ENCODE data around the gene ROGDI. TPM values are rescaled to one million over a fixed set of nuclear protein-coding genes. Genes with fewer than 3 reads are reported as not detected.

Gene ROGDI
- total RNA-seq, 4 donors from 2014 or later, result 16.4 to 35.8 (median 31.6) TPM

DNA sequence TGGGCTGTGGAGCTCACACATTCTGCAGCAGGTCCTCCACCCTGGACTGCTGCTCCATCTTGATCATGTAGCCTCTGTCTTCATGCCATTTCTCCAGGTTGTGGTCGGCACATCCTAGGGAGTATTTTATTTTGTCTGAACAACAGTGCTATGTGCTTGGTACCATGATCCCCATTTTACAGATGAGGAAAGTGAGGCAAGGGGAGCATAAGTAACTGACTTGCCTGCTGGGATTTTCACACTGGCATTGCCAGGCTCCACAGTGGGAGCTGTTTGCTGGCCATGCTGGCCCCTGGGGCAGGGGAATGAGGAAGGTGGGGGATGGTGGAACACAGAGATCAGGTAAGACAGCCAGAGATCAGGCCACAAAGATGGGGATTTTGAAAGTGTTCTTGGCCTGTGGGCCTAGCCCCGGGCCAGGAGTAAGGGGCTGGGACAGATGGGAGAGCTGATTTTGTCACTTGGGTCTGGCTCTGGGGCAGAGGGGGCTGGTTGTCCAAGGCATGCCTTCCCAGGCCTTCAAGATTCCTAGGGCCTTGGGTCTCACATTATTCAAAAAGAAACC lies 26.2 kb downstream of the ROGDI start:
- no peaks in the 10 kb centered on the region for H3K36me3 ChIP-seq
- H3K9me3 ChIP-seq, result no peaks in the 10 kb centered on the region
- TF ChIP-seq, protein P1, sequence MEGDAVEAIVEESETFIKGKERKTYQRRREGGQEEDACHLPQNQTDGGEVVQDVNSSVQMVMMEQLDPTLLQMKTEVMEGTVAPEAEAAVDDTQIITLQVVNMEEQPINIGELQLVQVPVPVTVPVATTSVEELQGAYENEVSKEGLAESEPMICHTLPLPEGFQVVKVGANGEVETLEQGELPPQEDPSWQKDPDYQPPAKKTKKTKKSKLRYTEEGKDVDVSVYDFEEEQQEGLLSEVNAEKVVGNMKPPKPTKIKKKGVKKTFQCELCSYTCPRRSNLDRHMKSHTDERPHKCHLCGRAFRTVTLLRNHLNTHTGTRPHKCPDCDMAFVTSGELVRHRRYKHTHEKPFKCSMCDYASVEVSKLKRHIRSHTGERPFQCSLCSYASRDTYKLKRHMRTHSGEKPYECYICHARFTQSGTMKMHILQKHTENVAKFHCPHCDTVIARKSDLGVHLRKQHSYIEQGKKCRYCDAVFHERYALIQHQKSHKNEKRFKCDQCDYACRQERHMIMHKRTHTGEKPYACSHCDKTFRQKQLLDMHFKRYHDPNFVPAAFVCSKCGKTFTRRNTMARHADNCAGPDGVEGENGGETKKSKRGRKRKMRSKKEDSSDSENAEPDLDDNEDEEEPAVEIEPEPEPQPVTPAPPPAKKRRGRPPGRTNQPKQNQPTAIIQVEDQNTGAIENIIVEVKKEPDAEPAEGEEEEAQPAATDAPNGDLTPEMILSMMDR (IDR thresholded peaks at IDR 0.05), result no peak
- no peak for TF ChIP-seq POLR2A (IDR thresholded peaks at IDR 0.05)
- intact Hi-C loops (cut with DNase I), result no loop called here
- peaks cover 0 to 4% (median 0%) of the 10 kb centered on the region in 4 donors for H3K27me3 ChIP-seq
- H3K27ac ChIP-seq, result no peak overlapping the region
- no peak overlapping the region for H3K4me3 ChIP-seq
- no peak for DNase-seq
- 92 to 94% methylated on average over 2 of the region's 2 CpGs for WGBS, 2 donors
- no peaks in the 10 kb centered on the region for H3K4me1 ChIP-seq

DNA sequence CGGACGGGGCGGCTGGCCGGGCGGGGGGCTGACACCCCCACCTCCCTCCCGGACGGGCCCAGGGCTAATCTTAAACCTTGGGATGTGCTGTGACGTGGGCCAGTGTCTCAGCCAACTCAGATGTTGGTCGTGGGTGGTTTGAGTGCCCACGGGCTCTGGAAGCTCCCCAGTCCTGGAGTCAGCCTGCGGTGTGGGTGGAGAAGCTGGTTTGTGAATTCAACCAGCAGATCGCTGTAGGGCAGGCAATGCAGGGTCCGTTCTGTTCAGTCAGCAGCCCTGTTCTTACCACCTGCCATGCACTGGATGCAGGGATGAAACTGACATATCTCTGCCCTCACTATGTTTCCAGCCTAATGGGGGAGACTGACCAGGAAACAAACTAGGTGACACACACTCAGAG lies 27.4 kb downstream of the ROGDI start:
- Histone ChIP-seq H3K36me3 (no peaks in the 10 kb centered on the region), H3K4me1 (no peaks in the 10 kb centered on the region), H3K9me3 (no peaks in the 10 kb centered on the region), H3K4me3 (no peak overlapping the region), H3K27me3 (peaks cover 0 to 4% (median 0%) of the 10 kb centered on the region in 4 donors), H3K27ac (no peak overlapping the region)
- TF ChIP-seq, protein P1 (IDR thresholded peaks at IDR 0.05), result no peak
- no peak for TF ChIP-seq POLR2A (IDR thresholded peaks at IDR 0.05)
- intact Hi-C loops (cut with DNase I), result no loop called here
- DNase-seq, result no peak
- WGBS, 2 donors, result 40 to 50% methylated on average over 1 of the region's 13 CpGs

DNA sequence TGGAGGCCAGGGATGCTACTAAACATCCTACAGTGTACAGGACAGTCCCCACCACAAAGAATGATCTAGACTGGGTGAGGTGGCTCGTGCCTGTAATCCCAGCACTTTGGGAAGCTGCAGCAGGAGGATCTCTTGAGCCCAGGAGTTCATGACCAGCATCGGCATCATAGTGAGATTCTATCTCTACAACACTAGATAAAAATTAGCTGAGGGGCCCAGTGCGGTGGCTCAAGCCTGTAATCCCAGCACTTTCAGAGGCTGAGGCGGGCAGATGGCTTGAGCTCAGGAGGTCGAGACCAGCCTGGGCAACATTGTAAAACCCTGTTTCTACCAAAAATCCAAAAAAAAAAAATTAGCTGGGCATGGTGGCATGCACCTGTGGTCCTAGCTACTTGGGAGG lies 30.1 kb downstream of the ROGDI start:
- Histone ChIP-seq H3K4me3 (no peak overlapping the region), H3K27ac (no peak overlapping the region), H3K4me1 (peaks cover 11 to 19% (median 12%) of the 10 kb centered on the region in 3 donors), H3K36me3 (no peaks in the 10 kb centered on the region), H3K9me3 (no peaks in the 10 kb centered on the region), H3K27me3 (peaks cover 0 to 4% (median 0%) of the 10 kb centered on the region in 4 donors)
- intact Hi-C loops (cut with DNase I), result no loop called here
- DNase-seq, result no peak
- TF ChIP-seq, protein P1 (IDR thresholded peaks at IDR 0.05), result no peak
- TF ChIP-seq POLR2A (IDR thresholded peaks at IDR 0.05), result no peak
- WGBS, 2 donors, result 75 to 87% methylated on average over 4 to 5 of the region's 5 CpGs

DNA sequence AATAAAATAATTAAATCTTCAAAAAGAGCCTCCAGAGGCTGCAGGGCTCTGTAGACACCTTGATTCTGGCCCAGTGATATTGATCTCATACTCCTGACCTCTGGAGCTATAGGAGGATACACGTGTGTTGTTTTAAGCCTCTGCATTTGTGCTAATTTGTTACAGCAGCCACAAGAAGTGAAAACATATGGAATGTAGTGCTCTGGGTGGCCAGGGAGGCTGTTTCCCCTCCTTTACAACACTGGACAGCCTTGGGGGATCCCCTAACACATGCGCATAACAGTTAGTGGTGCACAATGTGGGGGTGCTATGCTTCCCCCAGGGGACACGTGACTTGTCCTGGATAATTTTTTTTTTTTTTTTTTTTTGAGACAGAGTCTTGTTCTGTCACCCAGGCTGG lies 30.8 kb downstream of the ROGDI start:
- H3K36me3 ChIP-seq, result no peaks in the 10 kb centered on the region
- H3K4me1 ChIP-seq, result peaks cover 13 to 22% (median 13%) of the 10 kb centered on the region in 3 donors
- H3K4me3 ChIP-seq, result no peak overlapping the region
- DNase-seq, result no peak
- 52 to 55% methylated on average over 3 of the region's 3 CpGs for WGBS, 2 donors
- no peak overlapping the region for H3K27ac ChIP-seq
- intact Hi-C loops (cut with DNase I), result no loop called here
- H3K27me3 ChIP-seq, result peaks cover 0 to 4% (median 0%) of the 10 kb centered on the region in 4 donors
- TF ChIP-seq, protein P1 (IDR thresholded peaks at IDR 0.05), result no peak
- no peak for TF ChIP-seq POLR2A (IDR thresholded peaks at IDR 0.05)
- no peaks in the 10 kb centered on the region for H3K9me3 ChIP-seq

DNA sequence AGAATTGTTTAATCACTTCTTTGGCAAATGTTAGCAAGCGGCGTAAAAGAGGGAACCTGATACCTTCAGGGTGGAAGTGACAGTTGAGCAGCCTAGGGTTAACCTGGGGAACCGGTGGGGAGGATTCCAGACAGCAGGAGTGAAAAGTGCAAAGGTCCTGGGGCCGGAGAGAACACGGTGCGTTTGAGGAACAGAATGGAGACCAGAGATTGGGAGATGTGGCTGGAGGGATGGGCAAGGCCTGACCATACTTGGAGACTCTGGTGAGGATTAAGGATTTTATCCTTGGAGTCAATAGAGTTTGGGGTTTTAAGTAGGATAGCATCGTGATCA lies 33.2 kb downstream of the ROGDI start:
- H3K27me3 ChIP-seq, result no peaks in the 10 kb centered on the region
- peak overlapping the region in 3 of 4 donors; percentile 74 to 94 (median 93) for H3K4me3 ChIP-seq
- peaks cover 0 to 13% (median 0%) of the 10 kb centered on the region in 3 donors for H3K36me3 ChIP-seq
- intact Hi-C loops (cut with DNase I), result no loop called here
- H3K9me3 ChIP-seq, result no peaks in the 10 kb centered on the region
- H3K27ac ChIP-seq, result peak overlapping the region; percentile 89 to 96 (median 93)
- H3K4me1 ChIP-seq, result peaks cover 24 to 43% (median 25%) of the 10 kb centered on the region in 3 donors
- no peak for TF ChIP-seq POLR2A (IDR thresholded peaks at IDR 0.05)
- TF ChIP-seq, protein P1 (IDR thresholded peaks at IDR 0.05), result no peak
- 54 to 65% methylated on average over 7 of the region's 7 CpGs for WGBS, 2 donors
- no peak for DNase-seq

All from esophagus squamous epithelium (tissue), 5 donors.